ENCODE data around the gene REEP1. TPM values are rescaled to one million over a fixed set of nuclear protein-coding genes. Genes with fewer than 3 reads are reported as not detected.

Gene REEP1
- total RNA-seq, 3 donors from 2014 or later, result 3.8 to 50.3 (median 6.1) TPM

- intact Hi-C loops (cut with DNase I, micrococcal nuclease), result no loop called here
- H3K9me3 ChIP-seq, result no peaks in the 10 kb centered on the region
- H3K36me3 ChIP-seq (ENCODE audit: low read depth), result peaks cover 5% of the 10 kb centered on the region
- no peak for ATAC-seq
- TF ChIP-seq, protein P1, sequence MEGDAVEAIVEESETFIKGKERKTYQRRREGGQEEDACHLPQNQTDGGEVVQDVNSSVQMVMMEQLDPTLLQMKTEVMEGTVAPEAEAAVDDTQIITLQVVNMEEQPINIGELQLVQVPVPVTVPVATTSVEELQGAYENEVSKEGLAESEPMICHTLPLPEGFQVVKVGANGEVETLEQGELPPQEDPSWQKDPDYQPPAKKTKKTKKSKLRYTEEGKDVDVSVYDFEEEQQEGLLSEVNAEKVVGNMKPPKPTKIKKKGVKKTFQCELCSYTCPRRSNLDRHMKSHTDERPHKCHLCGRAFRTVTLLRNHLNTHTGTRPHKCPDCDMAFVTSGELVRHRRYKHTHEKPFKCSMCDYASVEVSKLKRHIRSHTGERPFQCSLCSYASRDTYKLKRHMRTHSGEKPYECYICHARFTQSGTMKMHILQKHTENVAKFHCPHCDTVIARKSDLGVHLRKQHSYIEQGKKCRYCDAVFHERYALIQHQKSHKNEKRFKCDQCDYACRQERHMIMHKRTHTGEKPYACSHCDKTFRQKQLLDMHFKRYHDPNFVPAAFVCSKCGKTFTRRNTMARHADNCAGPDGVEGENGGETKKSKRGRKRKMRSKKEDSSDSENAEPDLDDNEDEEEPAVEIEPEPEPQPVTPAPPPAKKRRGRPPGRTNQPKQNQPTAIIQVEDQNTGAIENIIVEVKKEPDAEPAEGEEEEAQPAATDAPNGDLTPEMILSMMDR (IDR thresholded peaks at IDR 0.05), result no peak
- DNase-seq, result no peak
- no peaks in the 10 kb centered on the region for H3K4me1 ChIP-seq (ENCODE audit: low read depth)
- no peak overlapping the region for H3K4me3 ChIP-seq
Observed at GRCh38 chr2:86176597-86176996, 160.8 kb downstream of the REEP1 start.

- H3K36me3 ChIP-seq (ENCODE audit: low read depth), result peaks cover 5% of the 10 kb centered on the region
- DNase-seq (no peak), ATAC-seq (no peak)
- H3K4me1 ChIP-seq (ENCODE audit: low read depth), result no peaks in the 10 kb centered on the region
- no peaks in the 10 kb centered on the region for H3K9me3 ChIP-seq
- TF ChIP-seq, protein P1 (IDR thresholded peaks at IDR 0.05), result no peak
- intact Hi-C loops (cut with DNase I, micrococcal nuclease), result no loop called here
- no peak overlapping the region for H3K4me3 ChIP-seq
Observed at GRCh38 chr2:86175828-86176227, 161.6 kb downstream of the REEP1 start.

DNA sequence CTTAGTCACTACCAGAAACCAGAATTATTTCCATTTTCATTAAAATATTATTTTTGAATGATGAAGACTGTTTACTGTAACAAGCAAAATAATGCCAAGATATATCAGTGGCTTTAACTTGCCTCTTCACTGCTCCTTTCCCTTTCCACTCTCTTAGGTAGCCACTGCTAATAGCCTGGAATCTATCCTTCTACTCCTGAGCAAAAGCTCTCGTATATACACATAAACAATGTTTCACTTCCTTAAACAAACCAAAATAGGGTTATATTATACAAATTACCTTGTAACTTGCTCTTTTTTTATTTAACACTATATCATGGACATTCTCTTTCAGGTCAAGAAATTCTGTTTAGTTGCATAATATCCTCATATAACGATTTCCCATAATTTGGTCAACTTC lies 163.0 kb downstream of the REEP1 start:
- Histone ChIP-seq H3K9me3 (no peaks in the 10 kb centered on the region), H3K4me3 (no peak overlapping the region), H3K4me1 (ENCODE audit: low read depth) (no peaks in the 10 kb centered on the region), H3K36me3 (ENCODE audit: low read depth) (peaks cover 5% of the 10 kb centered on the region)
- no peak for ATAC-seq
- intact Hi-C loops (cut with DNase I, micrococcal nuclease), result no loop called here
- no peak for DNase-seq
- TF ChIP-seq, protein P1 (IDR thresholded peaks at IDR 0.05), result no peak

GRCh38 chr2:86172610-86173009 lies 164.8 kb downstream of the REEP1 start:
- no peak for DNase-seq
- intact Hi-C loops (cut with DNase I, micrococcal nuclease), result no loop called here
- Histone ChIP-seq H3K4me1 (ENCODE audit: low read depth) (no peaks in the 10 kb centered on the region), H3K9me3 (no peaks in the 10 kb centered on the region), H3K36me3 (ENCODE audit: low read depth) (peaks cover 5% of the 10 kb centered on the region), H3K4me3 (no peak overlapping the region)
- TF ChIP-seq, protein P1 (IDR thresholded peaks at IDR 0.05), result no peak
- no peak for ATAC-seq

DNA sequence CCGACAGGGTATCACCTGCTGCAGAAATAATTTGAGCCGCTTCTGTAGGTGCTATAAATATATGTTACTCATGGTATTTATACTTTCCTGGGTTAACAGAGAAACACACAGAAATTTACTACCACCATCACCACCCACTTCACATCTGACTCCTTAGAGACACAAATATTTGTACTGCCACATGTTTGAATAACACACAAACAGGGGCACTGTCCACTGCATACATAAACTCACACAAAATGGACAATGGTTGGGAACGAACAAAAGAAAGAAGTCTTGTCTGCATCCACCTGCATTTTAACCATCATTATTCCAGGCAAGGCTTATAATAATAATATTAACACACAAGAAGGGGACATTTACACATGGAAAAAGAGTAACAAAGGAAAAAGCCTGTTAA lies 166.1 kb downstream of the REEP1 start:
- no peaks in the 10 kb centered on the region for H3K9me3 ChIP-seq
- TF ChIP-seq, protein P1 (IDR thresholded peaks at IDR 0.05), result no peak
- intact Hi-C loops (cut with DNase I, micrococcal nuclease), result no loop called here
- ATAC-seq, result no peak
- no peaks in the 10 kb centered on the region for H3K4me1 ChIP-seq (ENCODE audit: low read depth)
- DNase-seq, result no peak
- no peaks in the 10 kb centered on the region for H3K36me3 ChIP-seq (ENCODE audit: low read depth)
- H3K4me3 ChIP-seq, result no peak overlapping the region

- no peak for DNase-seq
- Histone ChIP-seq H3K4me3 (no peak overlapping the region), H3K36me3 (ENCODE audit: low read depth) (peaks cover 6% of the 10 kb centered on the region), H3K4me1 (ENCODE audit: low read depth) (no peaks in the 10 kb centered on the region), H3K9me3 (no peaks in the 10 kb centered on the region)
- intact Hi-C loops (cut with DNase I, micrococcal nuclease), result no loop called here
- TF ChIP-seq, protein P1 (IDR thresholded peaks at IDR 0.05), result no peak
- no peak for ATAC-seq
Observed at GRCh38 chr2:86170449-86170848, 167.0 kb downstream of the REEP1 start.
